HG03060 (cell line): ENCODE measurements around the gene ADAMTS12.

ENCODE experiments used
- ATAC-seq: cut with Tn5 transposase; IDR thresholded peaks from one replicate; pipeline ENCODE4 v1.9.1; 2021; ENCODE audit warnings: low read depth, moderate number of reproducible peaks; ENCODE audit not compliant: unreplicated experiment

The ADAMTS12 gene

DNA sequence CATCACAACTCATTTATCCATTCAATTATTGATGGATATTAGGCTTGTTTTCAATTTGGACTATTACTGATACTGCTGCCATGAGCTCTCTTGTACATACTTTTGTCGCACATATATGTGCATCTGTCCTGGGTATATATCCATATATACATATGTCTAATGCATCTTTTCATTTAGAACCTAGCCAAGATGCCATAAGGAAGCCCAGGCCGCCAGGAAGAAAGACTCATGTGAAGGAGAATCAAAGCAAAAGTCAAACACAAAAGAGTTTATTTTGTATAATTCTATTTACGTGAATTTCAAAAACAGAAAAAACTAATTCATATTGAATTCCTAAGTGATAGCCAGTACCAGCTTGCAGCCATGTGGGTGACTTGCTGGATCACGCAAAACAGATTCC is 79.0 kb downstream of the ADAMTS12 start:
- no peak for ATAC-seq

DNA sequence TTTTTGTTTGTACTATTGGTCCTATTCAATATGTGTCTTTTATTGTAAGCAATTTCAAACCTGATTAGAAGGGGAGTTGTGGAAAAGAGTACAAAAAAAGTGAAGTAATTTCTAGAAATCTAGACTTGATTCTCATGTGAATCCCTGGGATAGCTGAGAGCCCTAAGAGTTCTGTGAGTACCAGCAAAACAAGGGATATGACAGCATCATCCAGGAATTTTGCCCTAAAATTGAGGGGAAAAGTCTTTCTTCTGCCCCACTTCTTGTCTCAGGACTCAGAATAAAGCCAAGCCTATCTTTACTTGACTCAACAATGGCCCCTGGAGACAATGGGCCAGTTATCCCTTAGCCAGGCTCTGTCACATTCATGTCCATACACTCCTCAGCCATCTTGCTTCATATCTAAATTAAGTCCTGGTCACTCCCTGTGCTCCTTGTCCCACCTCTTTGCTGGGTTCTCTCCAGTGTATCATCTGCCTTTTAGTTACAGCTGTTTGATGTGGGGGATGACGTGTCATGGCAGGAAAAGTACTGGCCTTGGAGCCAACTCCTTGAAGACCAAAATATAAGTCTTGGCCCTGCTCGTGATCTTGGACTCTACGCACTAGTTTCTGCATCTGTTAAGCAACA is 81.2 kb downstream of the ADAMTS12 start:
- ATAC-seq, result no peak

DNA sequence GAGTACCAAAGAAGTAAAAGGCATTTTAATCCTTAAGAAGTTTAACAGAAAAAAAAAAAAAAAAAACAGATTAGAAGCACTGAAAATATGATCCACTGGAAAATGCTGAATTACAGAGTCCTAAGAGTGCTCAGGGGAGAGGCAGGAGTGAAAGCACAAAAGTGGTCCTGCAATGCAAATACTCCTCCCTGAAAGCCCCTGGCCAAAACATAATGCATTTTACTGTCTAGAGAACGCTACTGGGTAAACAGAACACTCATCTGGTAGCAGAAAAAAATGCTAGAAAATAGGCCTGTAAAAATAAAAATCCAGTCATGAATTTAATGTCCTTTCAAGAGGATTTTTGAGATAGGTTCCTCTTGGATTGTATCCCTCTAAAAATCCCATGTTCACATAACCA is 81.9 kb downstream of the ADAMTS12 start:
- no peak for ATAC-seq

- no peak for ATAC-seq
Observed at GRCh38 chr5:33808699-33809098, 83.1 kb downstream of the ADAMTS12 start.

- ATAC-seq, result no peak
Observed at GRCh38 chr5:33807771-33808170, 84.0 kb downstream of the ADAMTS12 start.

GRCh38 chr5:33806738-33807442 is 84.9 kb downstream of the ADAMTS12 start:
- no peak for ATAC-seq

- no peak for ATAC-seq
Observed at GRCh38 chr5:33801292-33801691, 90.5 kb downstream of the ADAMTS12 start.

- no peak for ATAC-seq
Observed at GRCh38 chr5:33800241-33800950, 91.4 kb downstream of the ADAMTS12 start.

DNA sequence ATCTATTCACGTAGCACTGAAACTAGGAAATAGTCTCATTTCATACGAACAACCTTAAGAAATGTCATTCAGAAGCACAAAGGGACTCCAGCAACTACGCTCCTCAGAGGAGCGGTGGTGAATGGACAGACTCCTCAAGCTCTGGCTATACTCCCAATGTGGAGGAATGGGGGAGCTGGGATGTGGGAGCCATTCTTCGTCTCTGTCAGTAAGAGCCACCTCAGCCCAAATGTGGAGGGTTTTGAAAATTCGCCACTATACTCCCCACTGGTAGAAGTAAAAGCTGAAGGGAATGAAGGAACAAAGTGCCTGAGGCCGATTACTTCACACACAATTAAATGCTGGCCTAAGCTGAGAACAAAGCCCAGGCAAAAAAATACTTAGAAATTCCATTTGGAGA is 96.3 kb downstream of the ADAMTS12 start:
- ATAC-seq, result no peak

DNA sequence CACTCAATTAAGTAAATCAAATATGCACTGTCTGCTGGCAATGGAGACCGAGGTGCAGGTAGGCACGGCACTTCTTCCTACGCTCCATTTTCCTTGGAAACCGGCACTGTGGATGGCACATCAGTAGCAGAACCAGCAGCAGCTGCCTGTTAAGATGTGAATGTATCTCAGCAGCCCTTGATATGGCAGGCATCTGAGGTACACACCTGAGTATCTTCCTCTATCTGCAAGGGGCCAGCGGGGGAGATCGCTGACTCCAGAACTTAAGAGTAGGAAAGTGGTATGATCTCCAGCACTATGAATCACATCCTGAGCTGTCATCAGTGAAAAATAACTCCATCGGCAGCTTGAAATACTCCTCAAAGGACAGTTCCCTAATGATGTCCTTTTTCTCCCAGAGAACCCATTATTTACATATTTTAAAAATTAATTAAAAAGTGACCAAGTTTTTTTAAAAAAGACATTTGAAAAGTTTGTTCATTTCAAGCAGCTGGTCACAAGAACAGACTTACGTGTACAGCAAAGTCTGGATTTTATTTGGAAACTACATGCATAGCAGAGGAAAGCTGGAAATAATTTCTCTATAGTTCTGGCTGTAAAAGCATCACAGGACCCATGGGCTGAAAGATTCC is 97.1 kb downstream of the ADAMTS12 start:
- no peak for ATAC-seq

- ATAC-seq, result no peak
Observed at GRCh38 chr5:33793836-33794549, 97.8 kb downstream of the ADAMTS12 start.

DNA sequence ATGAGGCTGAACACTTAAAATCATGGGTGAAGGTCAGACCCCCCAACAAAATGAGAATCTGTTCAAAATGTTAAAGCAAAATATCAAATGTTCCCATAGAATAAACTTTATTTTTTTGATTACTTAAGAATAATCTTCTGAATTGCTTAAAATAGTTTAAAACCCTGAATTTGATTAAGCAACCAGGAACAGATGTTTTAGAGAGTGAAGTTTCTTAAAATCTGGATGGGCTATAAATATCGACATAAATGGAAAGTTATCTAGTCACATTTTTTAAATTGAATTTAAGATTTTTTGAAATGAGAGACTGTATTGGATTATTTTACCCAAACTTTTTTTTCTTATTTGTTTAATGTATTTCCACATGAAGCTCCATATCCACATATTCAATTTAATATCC is 98.5 kb downstream of the ADAMTS12 start:
- no peak for ATAC-seq

DNA sequence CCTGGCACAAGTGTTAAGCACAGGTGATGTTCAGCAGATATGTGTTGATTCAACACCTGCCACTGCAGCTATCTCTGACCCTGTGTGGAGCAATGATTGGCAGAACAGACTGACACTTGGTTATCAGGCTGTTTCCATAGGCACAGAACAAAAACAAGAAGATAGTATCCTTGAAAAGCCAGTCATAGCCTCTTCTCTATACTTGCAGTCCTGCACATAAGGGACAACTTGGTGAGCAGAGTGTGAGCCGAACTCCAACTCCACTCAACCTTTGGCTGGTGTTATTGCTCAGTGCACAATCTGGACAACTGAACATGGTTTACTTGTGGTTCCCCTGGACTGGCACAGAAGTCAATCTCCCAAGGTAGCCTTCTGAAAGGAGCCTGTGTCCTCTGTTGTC is 99.2 kb downstream of the ADAMTS12 start:
- no peak for ATAC-seq

DNA sequence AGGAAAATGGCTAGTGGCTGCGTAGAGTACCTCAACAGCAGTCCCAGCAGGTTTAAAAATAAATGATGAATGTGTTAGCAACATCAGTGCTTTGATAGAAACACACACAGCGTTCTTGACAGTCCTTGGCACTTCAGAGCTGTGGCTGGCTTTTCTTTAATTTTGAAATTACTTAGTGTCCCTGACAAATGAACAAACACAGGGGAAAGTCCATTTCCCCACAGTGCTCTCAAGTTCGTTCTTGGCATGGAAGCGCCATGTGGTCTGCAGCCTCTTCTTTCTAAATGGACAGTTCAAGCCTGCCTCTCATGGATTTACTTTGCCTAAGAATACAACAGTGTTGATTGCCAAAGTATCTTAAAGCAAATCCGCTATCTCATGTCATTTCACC is 102.2 kb downstream of the ADAMTS12 start:
- ATAC-seq, result no peak

- no peak for ATAC-seq
Observed at GRCh38 chr5:33788922-33789566, 102.7 kb downstream of the ADAMTS12 start.

DNA sequence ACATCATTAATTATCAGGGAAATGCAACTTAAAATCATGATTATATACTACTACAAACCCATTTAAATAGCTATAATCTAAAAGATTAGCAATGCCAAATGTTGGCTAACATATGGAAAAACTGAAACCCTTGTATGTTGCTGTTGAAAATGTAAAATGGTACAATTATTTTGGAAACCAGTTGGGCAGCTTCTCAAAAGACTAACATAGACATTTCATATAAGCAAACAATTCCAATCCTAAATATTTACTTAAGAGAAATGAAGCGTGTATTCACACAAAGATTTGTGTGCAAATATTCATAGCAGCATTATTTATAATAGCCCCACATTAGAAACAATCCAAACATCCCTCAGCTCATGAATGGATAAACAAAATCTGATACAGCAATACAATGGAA is 106.2 kb downstream of the ADAMTS12 start:
- no peak for ATAC-seq

DNA sequence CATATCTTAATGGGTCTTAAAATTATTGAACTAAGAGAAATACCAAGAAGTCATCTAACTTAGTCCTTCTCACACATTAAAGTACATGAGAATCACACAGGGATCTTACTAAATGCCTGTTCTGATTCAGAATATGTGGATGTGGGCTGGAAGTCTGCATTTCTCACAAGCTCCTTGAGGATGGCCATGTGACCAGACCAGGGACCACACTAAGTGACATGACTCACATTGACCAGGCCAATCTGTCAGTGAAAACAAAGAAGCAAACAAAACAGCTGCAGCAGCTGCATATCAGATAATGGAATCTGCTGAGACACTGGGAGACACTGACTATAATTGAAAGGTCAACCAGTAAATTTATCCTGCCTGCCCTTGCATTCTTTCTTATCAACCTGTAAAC is 110.5 kb downstream of the ADAMTS12 start:
- no peak for ATAC-seq

DNA sequence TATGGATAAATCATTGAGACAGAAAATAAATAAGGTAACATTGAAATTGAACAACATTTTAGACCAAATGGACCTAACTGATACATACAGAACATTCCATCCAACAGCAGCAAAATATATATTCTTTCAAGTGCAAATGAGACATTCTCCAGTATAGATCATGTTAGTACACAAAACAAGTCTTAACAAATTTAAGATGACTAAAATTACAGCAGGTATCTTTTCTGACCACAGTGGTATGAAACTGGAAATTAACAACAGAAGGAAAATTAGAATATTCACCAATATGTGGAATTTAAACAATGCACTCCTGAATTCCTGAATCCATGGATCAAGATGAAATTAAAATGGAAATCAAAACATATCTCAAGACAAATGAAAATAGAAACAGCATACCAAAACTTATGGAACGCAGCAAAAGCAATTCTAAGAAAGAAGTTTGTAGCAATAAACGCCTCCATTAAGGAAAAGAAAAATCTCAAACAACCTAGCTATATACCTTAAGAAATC is 115.6 kb downstream of the ADAMTS12 start:
- ATAC-seq, result no peak

- ATAC-seq, result no peak
Observed at GRCh38 chr5:33774341-33774740, 117.4 kb downstream of the ADAMTS12 start.

DNA sequence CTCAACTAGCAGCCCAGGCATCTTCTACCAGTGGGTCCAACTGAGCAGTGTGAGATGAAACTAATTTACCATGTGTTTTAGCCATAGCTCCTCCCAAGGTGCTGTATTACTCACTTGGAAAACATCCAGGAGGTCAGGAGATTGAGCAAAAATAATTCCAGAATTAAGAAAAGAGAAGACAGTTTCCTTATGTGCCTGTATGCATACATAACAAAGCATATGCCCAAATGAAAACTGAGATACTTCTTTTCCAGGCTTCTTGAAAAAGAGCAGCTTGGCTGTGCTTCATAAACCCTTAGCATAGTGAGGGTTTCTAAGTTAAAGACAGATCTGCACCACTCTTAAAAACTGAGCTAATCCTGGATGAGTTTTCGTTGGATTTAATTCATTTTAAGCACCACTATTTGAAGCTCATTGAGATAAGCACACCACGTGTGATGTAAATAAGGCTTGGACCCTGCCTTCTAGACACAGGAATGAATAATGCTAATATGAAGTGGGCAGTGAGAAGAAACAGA is 119.4 kb downstream of the ADAMTS12 start:
- no peak for ATAC-seq
